ENCODE data around the gene PCBD2. TPM values are rescaled to one million over a fixed set of nuclear protein-coding genes. Genes with fewer than 3 reads are reported as not detected.

The PCBD2 gene
- polyA plus RNA-seq, 2 of the 4 experiments (the other 2 are of a cell fraction): 9.5 to 13.6 TPM

DNA sequence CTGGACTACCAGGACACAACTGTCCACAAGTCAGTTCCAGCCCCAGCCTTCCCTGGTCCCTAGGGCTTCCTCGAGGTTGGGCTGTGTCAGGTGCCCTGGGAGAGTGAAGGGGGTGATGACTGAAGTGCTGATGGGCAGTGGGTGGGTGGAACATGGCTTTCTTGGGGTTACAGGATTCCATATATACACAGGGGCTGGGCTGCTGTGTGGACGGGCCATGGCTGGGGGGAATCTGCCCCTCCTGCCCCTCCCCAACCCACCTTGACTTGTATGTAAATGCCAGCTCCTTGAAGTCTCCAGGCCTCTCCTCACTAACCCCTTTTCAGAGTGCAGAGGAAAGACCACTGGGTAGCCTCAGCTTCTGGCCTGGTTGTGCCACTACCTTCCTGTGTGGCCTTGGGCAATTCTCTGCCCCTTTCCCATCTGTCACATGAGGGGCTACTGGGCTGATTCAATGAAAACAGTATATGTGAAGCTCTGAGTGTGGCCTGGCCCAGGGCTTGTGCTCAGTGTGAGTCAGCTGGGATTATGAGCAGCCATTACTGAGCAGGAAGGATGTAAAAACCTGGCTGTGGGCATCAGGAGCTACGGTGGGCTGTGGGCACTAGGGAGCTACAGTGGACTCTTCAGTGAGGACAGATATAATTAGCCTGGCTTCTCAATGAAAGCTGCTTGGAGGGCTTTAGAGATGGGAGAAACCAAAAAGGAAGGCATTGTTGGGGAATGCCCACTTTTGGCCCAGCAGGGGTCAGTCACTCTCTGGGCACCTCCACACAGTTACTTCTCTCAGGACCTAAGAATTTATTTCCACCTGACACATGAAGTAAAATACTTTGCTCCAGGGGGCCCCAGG, 105.8 kb downstream of the PCBD2 start (continued):
- no peak for TF ChIP-seq JUN (IDR thresholded peaks at IDR 0.05)

DNA sequence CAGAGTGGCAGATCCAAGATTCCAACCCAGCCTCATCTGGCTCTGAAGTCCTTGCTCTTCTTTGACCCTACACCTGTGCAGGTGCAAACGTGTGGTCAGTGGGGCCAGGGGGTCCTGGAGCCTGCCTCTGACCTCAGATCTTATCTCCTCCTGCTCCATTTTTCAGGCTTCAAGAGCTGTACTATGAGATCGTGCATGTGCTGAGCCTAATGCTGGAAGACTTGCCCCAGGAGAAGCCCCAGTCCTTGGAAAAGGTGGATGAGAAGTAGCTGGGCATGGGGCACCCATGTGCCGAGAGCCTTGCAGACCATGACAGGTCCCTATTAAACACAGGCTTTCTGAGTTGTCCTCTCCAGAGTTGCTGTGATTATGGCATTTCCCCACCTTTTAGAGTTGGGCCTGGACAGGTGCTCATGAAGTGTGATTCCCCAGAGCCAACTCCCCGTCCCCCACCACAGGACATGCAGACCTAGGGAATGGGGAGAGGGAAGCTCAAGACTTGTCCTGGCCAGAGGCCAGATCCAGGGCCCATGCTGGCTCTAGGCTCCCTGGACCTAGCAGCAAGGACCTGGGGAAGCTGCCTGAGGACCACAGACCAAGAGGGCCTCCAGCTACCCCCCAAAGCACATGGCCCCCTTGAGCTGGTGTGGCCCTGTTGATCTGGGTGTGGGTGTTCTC, 106.6 kb downstream of the PCBD2 start:
- no peaks in the 10 kb centered on the region for H3K9me3 ChIP-seq
- CTCF ChIA-PET: interaction anchor here (0.8 to 5.6 kb wide), 11 partner anchors 13 to 452 kb away, joined by 3 to 29 read pairs (median 4); partner anchors contain the start of gene PCBD2
- TF ChIP-seq SMC3 (IDR thresholded peaks at IDR 0.05): no peak
- TF ChIP-seq, protein P1, sequence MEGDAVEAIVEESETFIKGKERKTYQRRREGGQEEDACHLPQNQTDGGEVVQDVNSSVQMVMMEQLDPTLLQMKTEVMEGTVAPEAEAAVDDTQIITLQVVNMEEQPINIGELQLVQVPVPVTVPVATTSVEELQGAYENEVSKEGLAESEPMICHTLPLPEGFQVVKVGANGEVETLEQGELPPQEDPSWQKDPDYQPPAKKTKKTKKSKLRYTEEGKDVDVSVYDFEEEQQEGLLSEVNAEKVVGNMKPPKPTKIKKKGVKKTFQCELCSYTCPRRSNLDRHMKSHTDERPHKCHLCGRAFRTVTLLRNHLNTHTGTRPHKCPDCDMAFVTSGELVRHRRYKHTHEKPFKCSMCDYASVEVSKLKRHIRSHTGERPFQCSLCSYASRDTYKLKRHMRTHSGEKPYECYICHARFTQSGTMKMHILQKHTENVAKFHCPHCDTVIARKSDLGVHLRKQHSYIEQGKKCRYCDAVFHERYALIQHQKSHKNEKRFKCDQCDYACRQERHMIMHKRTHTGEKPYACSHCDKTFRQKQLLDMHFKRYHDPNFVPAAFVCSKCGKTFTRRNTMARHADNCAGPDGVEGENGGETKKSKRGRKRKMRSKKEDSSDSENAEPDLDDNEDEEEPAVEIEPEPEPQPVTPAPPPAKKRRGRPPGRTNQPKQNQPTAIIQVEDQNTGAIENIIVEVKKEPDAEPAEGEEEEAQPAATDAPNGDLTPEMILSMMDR (IDR thresholded peaks at IDR 0.05): 0 out of 3 replicates have a peak, but pooled peaks have one; percentile 2
- 92% methylated on average over 4 of the region's 4 CpGs for WGBS (ENCODE audit: missing lambda C conversion rate)
- POLR2A ChIA-PET: no interaction called here
- no peaks in the 10 kb centered on the region for H3K4me1 ChIP-seq
- H3K27ac ChIP-seq: no peak overlapping the region
- ATAC-seq (no peak; a peak in 1 of 6 replicates), DNase-seq (ENCODE audit: low read depth in 1 of 2, low spot score in 1 of 2) (no peak), FAIRE-seq (no peak)
- H3K4me2 ChIP-seq: no peak overlapping the region
- H3K4me3 ChIP-seq: no peak overlapping the region

DNA sequence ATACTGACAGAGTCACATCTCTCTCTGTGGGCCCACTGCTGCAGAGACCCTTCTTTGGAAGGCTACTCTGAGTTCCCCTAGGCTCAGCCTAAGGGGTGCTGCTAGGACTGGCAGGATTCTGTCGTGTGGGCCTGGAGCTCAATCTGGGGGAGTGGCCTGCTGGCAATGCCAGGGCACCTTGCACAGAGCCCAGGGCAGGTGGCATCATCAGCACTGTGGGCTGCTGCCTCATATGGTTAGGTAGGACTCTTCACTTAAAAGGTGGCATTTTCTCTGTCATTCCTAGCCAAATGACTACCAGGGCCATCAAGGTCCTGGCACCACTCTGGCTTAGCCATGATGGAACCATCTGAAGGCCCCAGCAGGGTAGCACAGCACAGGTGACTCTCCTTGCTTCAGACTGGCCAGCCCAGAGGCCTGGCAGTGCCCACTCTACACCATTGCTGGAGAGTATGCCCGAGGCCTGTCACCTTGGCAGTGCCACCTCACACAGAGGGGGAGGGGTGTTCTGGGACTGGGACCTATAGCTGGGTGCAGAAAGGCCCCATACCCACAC, 107.2 kb downstream of the PCBD2 start:
- no peak for ATAC-seq
- FAIRE-seq: no peak
- POLR2A ChIA-PET: no interaction called here
- no peak overlapping the region for H3K4me3 ChIP-seq
- DNase-seq (ENCODE audit: low read depth in 1 of 2, low spot score in 1 of 2): no peak
- no peaks in the 10 kb centered on the region for H3K9me3 ChIP-seq
- CTCF ChIA-PET: interaction anchor here (0.8 to 5.6 kb wide), 6 partner anchors 12 to 324 kb away, joined by 3 to 29 read pairs (median 4); no protein-coding TSS in a partner anchor
- H3K4me1 ChIP-seq: no peaks in the 10 kb centered on the region
- no peak overlapping the region for H3K27ac ChIP-seq
- no peak overlapping the region for H3K4me2 ChIP-seq
- WGBS (ENCODE audit: missing lambda C conversion rate): 60% methylated on average over 1 of the region's 2 CpGs
- no peak for TF ChIP-seq RNF2 (IDR thresholded peaks at IDR 0.05; ENCODE audit: borderline replicate concordance, low read depth)

Small RNAs within 50 kb of the gene (small RNA-seq; reads per million reads assigned to genes)
- gene MIR4461 (0 reads per million in 6 experiments), gene MTND3P25 (0 to 3.9 (median 0) reads per million in 6 experiments), gene MTND4LP30 (0 to 1.2 (median 0) reads per million in 6 experiments)

Other genes with a start within 250 kb of the PCBD2 start
- gene CAMLG, start 166.6 kb upstream of the PCBD2 start, polyA plus RNA-seq (2011; rRNA removed): 18.0 and 26.2 TPM in 2 replicates
- 18.5 to 23.8 TPM (median 22.6 TPM) in 3 replicates for gene CAMLG, start 166.6 kb upstream of the PCBD2 start, polyA plus RNA-seq (2017; fragmentation: RNase III; extraction: RNeasy Plus Mini Kit Qiagen cat#74134 plus additional on column Dnase treatment)
- gene DDX46, start 146.4 kb upstream of the PCBD2 start, polyA plus RNA-seq (2011; rRNA removed): 74.7 and 104 TPM in 2 replicates
- gene DDX46, start 146.4 kb upstream of the PCBD2 start, polyA plus RNA-seq (2017; fragmentation: RNase III; extraction: RNeasy Plus Mini Kit Qiagen cat#74134 plus additional on column Dnase treatment): 97.9 to 104 TPM (median 103 TPM) in 3 replicates
- gene C5orf24, start 59.2 kb upstream of the PCBD2 start, polyA plus RNA-seq (2011; rRNA removed): 44.6 and 53.7 TPM in 2 replicates
- 22.9 to 27.6 TPM (median 27.0 TPM) in 3 replicates for gene C5orf24, start 59.2 kb upstream of the PCBD2 start, polyA plus RNA-seq (2017; fragmentation: RNase III; extraction: RNeasy Plus Mini Kit Qiagen cat#74134 plus additional on column Dnase treatment)
- 61.0 and 85.2 TPM in 2 replicates for gene TXNDC15, start 30.8 kb upstream of the PCBD2 start, polyA plus RNA-seq (2011; rRNA removed)
- gene TXNDC15, start 30.8 kb upstream of the PCBD2 start, polyA plus RNA-seq (2017; fragmentation: RNase III; extraction: RNeasy Plus Mini Kit Qiagen cat#74134 plus additional on column Dnase treatment): 71.1 to 81.0 TPM (median 76.7 TPM) in 3 replicates
- gene CATSPER3, start 62.8 kb downstream of the PCBD2 start, polyA plus RNA-seq (2011; rRNA removed): 0.74 and 1.2 TPM in 2 replicates
- gene CATSPER3, start 62.8 kb downstream of the PCBD2 start, polyA plus RNA-seq (2017; fragmentation: RNase III; extraction: RNeasy Plus Mini Kit Qiagen cat#74134 plus additional on column Dnase treatment): 0.22 to 0.62 TPM (median 0.41 TPM) in 3 replicates
- gene PITX1, start 129.1 kb downstream of the PCBD2 start, polyA plus RNA-seq (2011; rRNA removed): 9.7 and 11.1 TPM in 2 replicates
- 15.8 to 17.1 TPM (median 16.7 TPM) in 3 replicates for gene PITX1, start 129.1 kb downstream of the PCBD2 start, polyA plus RNA-seq (2017; fragmentation: RNase III; extraction: RNeasy Plus Mini Kit Qiagen cat#74134 plus additional on column Dnase treatment)

Data from A549 (cell line).